ENCODE results near the gene TUT7. TPM values are rescaled to one million over a fixed set of nuclear protein-coding genes. Genes with fewer than 3 reads are reported as not detected.

TUT7 gene
- total RNA-seq, 1 experiment from 2014 or later: 36.1 TPM

DNA sequence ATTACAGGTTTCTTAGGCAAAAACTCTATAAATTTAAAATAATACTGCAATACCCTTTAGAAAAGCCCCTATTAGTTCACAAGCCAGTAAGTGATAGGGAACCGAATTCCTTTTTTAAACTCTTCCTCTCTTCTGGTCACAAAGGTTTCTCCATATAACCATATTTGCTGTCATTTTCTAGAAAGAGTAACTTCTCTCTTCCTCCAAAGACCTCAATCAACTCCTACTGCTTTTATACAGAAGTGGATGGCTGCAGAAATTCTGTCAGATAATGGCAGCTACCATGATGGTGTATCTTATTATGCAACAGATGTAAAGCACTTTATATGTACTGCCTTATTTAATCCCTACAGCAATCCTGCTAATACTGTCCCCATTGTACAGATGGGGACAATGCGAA lies 6.2 kb downstream of the TUT7 start:
- Histone ChIP-seq H2AFZ (no peak overlapping the region), H3K4me2 (peak overlapping the region; percentile 28; the same call in 1 of the 2 replicates), H3K27me3 (ENCODE audit: insufficient read depth, low read depth) (no peaks in the 10 kb centered on the region), H3K27ac (no peak overlapping the region), H4K20me1 (ENCODE audit: insufficient read depth) (peaks cover 50% of the 10 kb centered on the region), H3K9me2 (ENCODE audit: insufficient read depth) (no peaks in the 10 kb centered on the region), H3K4me1 (replicated peaks; ENCODE audit: insufficient read depth) (peaks cover 50% of the 10 kb centered on the region), H3K79me2 (ENCODE audit: low read depth) (peaks cover 74% of the 10 kb centered on the region), H3F3A (ENCODE audit: insufficient read depth, low read depth) (peaks cover 18% of the 10 kb centered on the region; the same call in 1 of the 2 replicates), H3K9me3 (ENCODE audit: insufficient read depth, low read depth) (no peaks in the 10 kb centered on the region; the same call in none of the 2 replicates), H3K36me3 (ENCODE audit: low read depth) (peaks cover 43% of the 10 kb centered on the region), H3K4me3 (no peak overlapping the region)
- no TSS peak for BruUV-seq (replicated peaks)
- no peak for TF ChIP-seq EZH2 (IDR thresholded peaks at IDR 0.05; ENCODE audit: low read depth)
- TF ChIP-seq, protein P1, sequence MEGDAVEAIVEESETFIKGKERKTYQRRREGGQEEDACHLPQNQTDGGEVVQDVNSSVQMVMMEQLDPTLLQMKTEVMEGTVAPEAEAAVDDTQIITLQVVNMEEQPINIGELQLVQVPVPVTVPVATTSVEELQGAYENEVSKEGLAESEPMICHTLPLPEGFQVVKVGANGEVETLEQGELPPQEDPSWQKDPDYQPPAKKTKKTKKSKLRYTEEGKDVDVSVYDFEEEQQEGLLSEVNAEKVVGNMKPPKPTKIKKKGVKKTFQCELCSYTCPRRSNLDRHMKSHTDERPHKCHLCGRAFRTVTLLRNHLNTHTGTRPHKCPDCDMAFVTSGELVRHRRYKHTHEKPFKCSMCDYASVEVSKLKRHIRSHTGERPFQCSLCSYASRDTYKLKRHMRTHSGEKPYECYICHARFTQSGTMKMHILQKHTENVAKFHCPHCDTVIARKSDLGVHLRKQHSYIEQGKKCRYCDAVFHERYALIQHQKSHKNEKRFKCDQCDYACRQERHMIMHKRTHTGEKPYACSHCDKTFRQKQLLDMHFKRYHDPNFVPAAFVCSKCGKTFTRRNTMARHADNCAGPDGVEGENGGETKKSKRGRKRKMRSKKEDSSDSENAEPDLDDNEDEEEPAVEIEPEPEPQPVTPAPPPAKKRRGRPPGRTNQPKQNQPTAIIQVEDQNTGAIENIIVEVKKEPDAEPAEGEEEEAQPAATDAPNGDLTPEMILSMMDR (conservative IDR thresholded peaks at IDR 0.05): no peak
- CTCF ChIA-PET: interaction anchor here (0.6 kb wide), 1 partner anchor 68 kb away, joined by 3 read pairs; no protein-coding TSS in a partner anchor
- POLR2A ChIA-PET (ENCODE audit: unreplicated experiment): no interaction called here
- no peak for DNase-seq
- intact Hi-C loops (cut with micrococcal nuclease; ENCODE audit: unreplicated experiment): no loop called here

DNA sequence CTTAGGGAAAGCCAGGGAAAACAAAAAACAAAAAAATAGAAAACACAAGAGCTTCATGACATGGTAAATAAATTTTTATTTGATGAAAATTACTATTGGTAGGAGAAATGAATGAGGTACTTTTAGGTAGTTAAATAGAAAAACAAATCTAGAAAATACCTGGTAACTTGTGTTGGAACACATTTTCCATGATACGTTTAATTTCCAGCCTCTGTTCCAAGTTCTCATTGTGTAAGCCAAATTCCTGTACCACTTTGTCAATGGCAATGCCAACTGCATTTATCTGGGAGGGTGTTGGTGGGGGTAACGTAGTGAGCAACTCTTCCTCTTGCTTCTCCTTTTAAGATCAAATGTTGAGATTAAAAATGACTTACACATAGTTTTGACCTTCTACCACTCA lies 9.4 kb downstream of the TUT7 start:
- ChIA-PET POLR2A (ENCODE audit: unreplicated experiment) (no interaction called here), CTCF (no interaction called here)
- H3K27ac ChIP-seq: no peak overlapping the region
- BruUV-seq (replicated peaks): no TSS peak
- peaks cover 42% of the 10 kb centered on the region for H4K20me1 ChIP-seq (ENCODE audit: insufficient read depth)
- H3K4me1 ChIP-seq (replicated peaks; ENCODE audit: insufficient read depth): peaks cover 42% of the 10 kb centered on the region
- H3K4me2 ChIP-seq: no peak overlapping the region
- no peak overlapping the region for H3K4me3 ChIP-seq
- H3K36me3 ChIP-seq (ENCODE audit: low read depth): peaks cover 61% of the 10 kb centered on the region
- H3K9me2 ChIP-seq (ENCODE audit: insufficient read depth): no peaks in the 10 kb centered on the region
- H3K79me2 ChIP-seq (ENCODE audit: low read depth): peaks cover 43% of the 10 kb centered on the region
- DNase-seq: no peak
- H3K9me3 ChIP-seq (ENCODE audit: insufficient read depth, low read depth): no peaks in the 10 kb centered on the region; the same call in none of the 2 replicates
- intact Hi-C loops (cut with micrococcal nuclease; ENCODE audit: unreplicated experiment): no loop called here
- H3F3A ChIP-seq (ENCODE audit: insufficient read depth, low read depth): peaks cover 29% of the 10 kb centered on the region; the same call in 1 of the 2 replicates
- no peak overlapping the region for H2AFZ ChIP-seq
- H3K27me3 ChIP-seq (ENCODE audit: insufficient read depth, low read depth): no peaks in the 10 kb centered on the region
- TF ChIP-seq, protein P1 (conservative IDR thresholded peaks at IDR 0.05): no peak
- no peak for TF ChIP-seq EZH2 (IDR thresholded peaks at IDR 0.05; ENCODE audit: low read depth)

DNA sequence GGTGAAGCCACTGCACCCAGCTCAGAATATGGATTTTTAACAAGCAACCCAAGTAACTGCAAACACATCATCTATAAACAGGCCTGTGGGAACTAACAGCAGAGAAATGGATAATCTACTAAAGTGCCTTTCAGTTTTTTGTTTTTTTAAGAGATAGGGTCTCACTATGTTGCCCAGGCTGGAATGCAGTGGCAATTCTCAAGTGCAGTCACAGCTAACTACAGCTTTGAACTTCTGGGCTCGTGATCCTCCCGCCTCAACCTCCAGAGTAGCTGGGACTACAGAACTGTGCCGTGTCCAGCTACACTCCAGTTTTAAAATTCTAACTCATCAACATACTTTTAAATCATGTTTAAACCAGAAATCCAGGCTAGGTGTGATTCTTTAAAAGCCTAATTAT lies 11.9 kb downstream of the TUT7 start:
- Histone ChIP-seq H3K27ac (0 out of 2 replicates have a peak overlapping the region, but pooled peaks have one; percentile 31), H3K4me1 (replicated peaks; ENCODE audit: insufficient read depth) (peaks cover 21% of the 10 kb centered on the region), H4K20me1 (ENCODE audit: insufficient read depth) (peaks cover 20% of the 10 kb centered on the region), H3F3A (ENCODE audit: insufficient read depth, low read depth) (peaks cover 16% of the 10 kb centered on the region; the same call in 1 of the 2 replicates), H3K4me3 (no peak overlapping the region), H2AFZ (no peak overlapping the region), H3K79me2 (ENCODE audit: low read depth) (peaks cover 17% of the 10 kb centered on the region), H3K36me3 (ENCODE audit: low read depth) (peaks cover 79% of the 10 kb centered on the region), H3K9me3 (ENCODE audit: insufficient read depth, low read depth) (no peaks in the 10 kb centered on the region), H3K4me2 (no peak overlapping the region), H3K9me2 (ENCODE audit: insufficient read depth) (no peaks in the 10 kb centered on the region), H3K27me3 (ENCODE audit: insufficient read depth, low read depth) (no peaks in the 10 kb centered on the region)
- DNase-seq: no peak
- BruUV-seq (replicated peaks): no TSS peak
- intact Hi-C loops (cut with micrococcal nuclease; ENCODE audit: unreplicated experiment): no loop called here
- POLR2A ChIA-PET (ENCODE audit: unreplicated experiment): no interaction called here
- TF ChIP-seq, protein P1 (conservative IDR thresholded peaks at IDR 0.05): no peak
- TF ChIP-seq EZH2 (IDR thresholded peaks at IDR 0.05; ENCODE audit: low read depth): no peak
- CTCF ChIA-PET: no interaction called here

All from PC-9 (cell line).